T-helper 2 cell treated with Interferon-gamma antibody and Interleukin-4, amounts not matched to agents 100 ng/mL and 5 ng/mL, for 36 hours (primary cell): ENCODE data around the gene ADCY4. TPM values are rescaled to one million over a fixed set of nuclear protein-coding genes. Genes with fewer than 3 reads are reported as not detected.
"Not testable (repeated sequence)": the region's sequence is repeated elsewhere in the genome, so short reads cannot be mapped to it uniquely, and the experiment has no call there.

Experiments used
- intact Hi-C: fragments of 100-400 bp; cut with micrococcal nuclease; formaldehyde crosslinking; loops from one replicate; pipeline ENCODE4 v1.15.1; 2023
- total RNA-seq: library from RNA; stranded (reverse); gene quantifications from 2 replicates; pipeline ENCODE4 v1.2.3, GENCODE V29; 2022

Gene ADCY4
- total RNA-seq, 1 donor from 2014 or later = 5.8 TPM

- intact Hi-C loops = loop anchor here (5.0 kb wide), 1 partner anchor 35 kb away; no protein-coding TSS in a partner anchor
Observed at GRCh38 chr14:24367514-24368211, 32.8 kb upstream of the ADCY4 start, which contains the start of gene NFATC4. Gene NFATC4, plus strand, starts transcription at chr14:24368184. Its CDS starts 157 bp downstream, at chr14:24368341.

- intact Hi-C loops = loop anchor here (5.0 kb wide), 1 partner anchor 35 kb away; no protein-coding TSS in a partner anchor
Observed at GRCh38 chr14:24366721-24367513, 32.0 kb upstream of the ADCY4 start.

GRCh38 chr14:24366413-24366720 lies 31.5 kb upstream of the ADCY4 start:
- intact Hi-C loops = loop anchor here (5.0 kb wide), 1 partner anchor 34 kb away; no protein-coding TSS in a partner anchor

- intact Hi-C loops = loop anchor here (1.0 to 5.0 kb wide), 2 partner anchors 34 to 65 kb away; no protein-coding TSS in a partner anchor
Observed at GRCh38 chr14:24365600-24366412, 30.9 kb upstream of the ADCY4 start.

GRCh38 chr14:24364841-24365240 lies 30.0 kb upstream of the ADCY4 start:
- intact Hi-C loops = loop anchor here (1.0 to 5.0 kb wide), 2 partner anchors 33 to 66 kb away; no protein-coding TSS in a partner anchor

GRCh38 chr14:24363401-24363800 lies 28.5 kb upstream of the ADCY4 start:
- intact Hi-C loops = no loop called here

- intact Hi-C loops = no loop called here
Observed at GRCh38 chr14:24362241-24362960, 27.5 kb upstream of the ADCY4 start.

- intact Hi-C loops = no loop called here
Observed at GRCh38 chr14:24361326-24361725, 26.5 kb upstream of the ADCY4 start.

- intact Hi-C loops = no loop called here
Observed at GRCh38 chr14:24360281-24360680, 25.4 kb upstream of the ADCY4 start.

- intact Hi-C loops = no loop called here
Observed at GRCh38 chr14:24356208-24356607, 21.3 kb upstream of the ADCY4 start.

- intact Hi-C loops = no loop called here
Observed at GRCh38 chr14:24355009-24355408, 20.1 kb upstream of the ADCY4 start.

GRCh38 chr14:24354482-24354825 lies 19.6 kb upstream of the ADCY4 start:
- intact Hi-C loops = not testable (repeated sequence)

GRCh38 chr14:24353559-24354481 lies 18.9 kb upstream of the ADCY4 start:
- intact Hi-C loops = no loop called here

- intact Hi-C loops = no loop called here
Observed at GRCh38 chr14:24351517-24351916, 16.6 kb upstream of the ADCY4 start.

- intact Hi-C loops = no loop called here
Observed at GRCh38 chr14:24349742-24350141, 14.9 kb upstream of the ADCY4 start.

- intact Hi-C loops = no loop called here
Observed at GRCh38 chr14:24348186-24348585, 13.3 kb upstream of the ADCY4 start.

- intact Hi-C loops = no loop called here
Observed at GRCh38 chr14:24347134-24347533, 12.3 kb upstream of the ADCY4 start.

- intact Hi-C loops = no loop called here
Observed at GRCh38 chr14:24343795-24344660, 9.2 kb upstream of the ADCY4 start.

- intact Hi-C loops = no loop called here
Observed at GRCh38 chr14:24342889-24343288, 8.0 kb upstream of the ADCY4 start.
